ENCODE data around the gene MYADML2. TPM values are rescaled to one million over a fixed set of nuclear protein-coding genes. Genes with fewer than 3 reads are reported as not detected.
A peak's percentile ranks its signal among the peaks of the same experiment; 100 is the strongest.

Gene MYADML2
- total and polyA plus RNA-seq, 10 of the 15 experiments (the other 5 are each of a cell fraction or from before 2014, with no cell fraction given): not detected

DNA sequence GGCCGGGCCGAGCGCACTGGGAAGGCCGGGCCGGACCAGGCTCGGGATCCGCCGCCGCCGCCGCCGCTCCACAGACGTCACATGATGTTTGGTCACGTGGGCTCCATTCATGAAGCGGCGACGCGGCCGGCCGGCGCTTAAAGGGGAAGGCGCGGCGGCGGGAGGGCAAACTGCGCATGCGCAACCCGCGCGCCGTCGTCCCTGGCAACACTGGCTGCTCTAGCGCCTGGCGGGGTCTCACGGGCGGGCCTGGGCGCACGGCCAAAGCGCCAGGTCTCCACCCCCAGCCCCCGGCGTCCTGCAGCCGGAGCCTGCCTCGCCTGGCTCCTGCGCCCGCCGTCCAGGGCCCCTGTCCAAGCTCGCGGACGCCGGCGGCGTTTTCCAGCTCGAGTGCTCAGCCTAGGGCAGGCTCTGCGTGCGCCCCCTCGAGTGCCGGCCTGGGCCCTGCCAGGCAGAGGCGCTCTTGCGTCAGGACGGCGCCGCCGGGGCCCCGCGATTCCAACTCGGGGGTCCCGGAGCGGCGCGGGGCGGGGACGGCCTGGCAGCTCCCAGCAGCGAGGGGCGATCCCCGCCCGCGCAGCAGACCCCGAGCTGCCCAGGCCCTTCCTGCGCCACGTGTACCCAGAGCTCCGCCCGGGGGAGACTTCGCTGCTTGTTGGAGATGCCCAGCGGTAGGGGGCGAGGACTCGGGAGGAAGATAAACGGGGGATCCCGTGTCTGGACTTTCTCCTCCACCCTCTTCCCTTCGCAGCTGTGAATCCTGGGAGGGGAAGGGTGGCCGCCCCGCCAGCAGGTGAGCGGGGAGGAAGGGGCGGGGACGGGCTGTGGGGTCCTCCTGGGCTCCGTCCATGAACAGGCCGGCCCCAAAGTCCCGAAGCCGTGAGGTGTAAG, 19.1 kb downstream of the MYADML2 start, which contains the start of gene MAFG:
Gene MAFG (minus strand): TSS at position 83 of the 891 bp plus-strand sequence. CDS start 4,550 bp downstream, outside the sequence.
- H3K9me3 ChIP-seq (replicated peaks; ENCODE audit: control insufficient read depth, insufficient read depth, low read length): no peaks in the 10 kb centered on the region
- FAIRE-seq (peak; percentile 61), ATAC-seq (peak; percentile 75), DNase-seq (ENCODE audit: low read depth, low spot score) (peak; percentile 48)
- H3K79me2 ChIP-seq (ENCODE audit: control insufficient read depth, insufficient read depth, low read length): peaks cover 38% of the 10 kb centered on the region
- WGBS (ENCODE audit: insufficient coverage, insufficient replicate concordance, low lambda C conversion rate, missing lambda C conversion rate): 8% methylated on average over 88 of the region's 98 CpGs
- peak within 1 kb of the TSS; percentile 85 for H3K9ac ChIP-seq (ENCODE audit: control insufficient read depth, insufficient read depth, low read length)
- intact Hi-C loops (cut with micrococcal nuclease; ENCODE audit: unreplicated experiment): loop anchor here (5.0 kb wide), 2 partner anchors 39 to 56 kb away; partner anchors contain the start of gene ARHGDIA
- H3K4me2 ChIP-seq (ENCODE audit: control insufficient read depth, insufficient read depth): peak within 1 kb of the TSS; percentile 97
- peak within 1 kb of the TSS; percentile 89 for H2AFZ ChIP-seq (ENCODE audit: control insufficient read depth, low read depth, low read length)
- no peaks in the 10 kb centered on the region; the same call in 1 of the 2 replicates for H4K20me1 ChIP-seq (ENCODE audit: control insufficient read depth, insufficient read depth)
- RAD21 ChIA-PET (ENCODE audit: unreplicated experiment): interaction anchor here (0.8 to 1.0 kb wide), 2 partner anchors 35 to 67 kb away, joined by 3 read pairs; partner anchors contain the start of gene P4HB
- H3K27me3 ChIP-seq (replicated peaks in 1 of 2; ENCODE audit: control insufficient read depth in 2 of 2, insufficient read depth in 2 of 2, low read length in 1 of 2): no peaks in the 10 kb centered on the region
- CTCF ChIA-PET: interaction anchor here (0.8 to 1.7 kb wide), 6 partner anchors 8 to 93 kb away, joined by 4 to 8 read pairs (median 4); no protein-coding TSS in a partner anchor
- H3K27ac ChIP-seq (ENCODE audit: control insufficient read depth, insufficient read depth): peak within 1 kb of the TSS; percentile 71
- no peaks in the 10 kb centered on the region; a peak in 2 of 4 replicates for H3K36me3 ChIP-seq (ENCODE audit: control insufficient read depth in 2 of 2, insufficient read depth in 2 of 2, low read length in 1 of 2)
- no TSS peak for BruUV-seq (replicated peaks)
- POLR2A ChIA-PET: interaction anchor here (0.6 to 1.6 kb wide), 6 partner anchors 9 to 269 kb away, joined by 3 to 8 read pairs (median 4); partner anchors contain the start of genes P4HB and PYCR1
- in situ Hi-C loops (cut with MboI): no loop called here
- peak within 1 kb of the TSS; percentile 83 for H3K4me3 ChIP-seq
- H3K4me1 ChIP-seq (ENCODE audit: control insufficient read depth, insufficient read depth, low read length): peaks cover 27% of the 10 kb centered on the region
- SMC1A ChIA-PET (ENCODE audit: uncharacterized antibody, unreplicated experiment): interaction anchor here (1.0 to 1.5 kb wide), 3 partner anchors 11 to 94 kb away, joined by 3 to 6 read pairs (median 3); no protein-coding TSS in a partner anchor
- TF ChIP-seq MEF2B (IDR thresholded peaks at IDR 0.05; ENCODE audit: partially characterized antibody, poor library complexity, severe bottlenecking): peak; percentile 23
- TF ChIP-seq BACH1 (IDR thresholded peaks at IDR 0.05; ENCODE audit: borderline replicate concordance): no peak; the same call in 1 of the 2 replicates
- peak; percentile 24; the same call in 1 of the 2 replicates for TF ChIP-seq HCFC1 (IDR thresholded peaks at IDR 0.05; ENCODE audit: low read length)
- TF ChIP-seq NFXL1 (IDR thresholded peaks at IDR 0.05; ENCODE audit: borderline replicate concordance): peak; percentile 54; the same call in 1 of the 2 replicates
- TF ChIP-seq, protein P1, sequence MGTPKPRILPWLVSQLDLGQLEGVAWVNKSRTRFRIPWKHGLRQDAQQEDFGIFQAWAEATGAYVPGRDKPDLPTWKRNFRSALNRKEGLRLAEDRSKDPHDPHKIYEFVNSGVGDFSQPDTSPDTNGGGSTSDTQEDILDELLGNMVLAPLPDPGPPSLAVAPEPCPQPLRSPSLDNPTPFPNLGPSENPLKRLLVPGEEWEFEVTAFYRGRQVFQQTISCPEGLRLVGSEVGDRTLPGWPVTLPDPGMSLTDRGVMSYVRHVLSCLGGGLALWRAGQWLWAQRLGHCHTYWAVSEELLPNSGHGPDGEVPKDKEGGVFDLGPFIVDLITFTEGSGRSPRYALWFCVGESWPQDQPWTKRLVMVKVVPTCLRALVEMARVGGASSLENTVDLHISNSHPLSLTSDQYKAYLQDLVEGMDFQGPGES (IDR thresholded peaks at IDR 0.05): 0 out of 2 replicates have a peak, but pooled peaks have one; percentile 2
- TF ChIP-seq, protein P2, sequence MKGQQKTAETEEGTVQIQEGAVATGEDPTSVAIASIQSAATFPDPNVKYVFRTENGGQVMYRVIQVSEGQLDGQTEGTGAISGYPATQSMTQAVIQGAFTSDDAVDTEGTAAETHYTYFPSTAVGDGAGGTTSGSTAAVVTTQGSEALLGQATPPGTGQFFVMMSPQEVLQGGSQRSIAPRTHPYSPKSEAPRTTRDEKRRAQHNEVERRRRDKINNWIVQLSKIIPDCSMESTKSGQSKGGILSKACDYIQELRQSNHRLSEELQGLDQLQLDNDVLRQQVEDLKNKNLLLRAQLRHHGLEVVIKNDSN (IDR thresholded peaks at IDR 0.05; ENCODE audit: borderline replicate concordance, extremely low read length, insufficient read depth, low read depth, low read length): peak; percentile 94
- TF ChIP-seq SIN3A (IDR thresholded peaks at IDR 0.05; ENCODE audit: low read depth, low read length): peak; percentile 85
- peak; percentile 84 for TF ChIP-seq BMI1 (IDR thresholded peaks at IDR 0.05; ENCODE audit: borderline replicate concordance)
- no peak for TF ChIP-seq SUZ12 (IDR thresholded peaks at IDR 0.05; ENCODE audit: unreplicated experiment)
- TF ChIP-seq TARDBP (IDR thresholded peaks at IDR 0.05; ENCODE audit: borderline replicate concordance): no peak
- TF ChIP-seq MYC (IDR thresholded peaks at IDR 0.05; ENCODE audit: insufficient read depth, insufficient read length, insufficient replicate concordance, low read length, severe bottlenecking): no peak
- peak; percentile 14; the same call in 1 of the 2 replicates for TF ChIP-seq SMC3 (IDR thresholded peaks at IDR 0.05; ENCODE audit: borderline replicate concordance, low read length)
- 0 out of 2 replicates have a peak, but pooled peaks have one; percentile 12 for TF ChIP-seq CHD2 (IDR thresholded peaks at IDR 0.05; ENCODE audit: borderline replicate concordance, low read depth, low read length)
- TF ChIP-seq LARP7 (IDR thresholded peaks at IDR 0.05): peak; percentile 98
- 0 out of 2 replicates have a peak, but pooled peaks have one; percentile 3 for TF ChIP-seq RAD21 (IDR thresholded peaks at IDR 0.05; ENCODE audit: insufficient read depth, low read depth, low read length)
- TF ChIP-seq, protein P3, sequence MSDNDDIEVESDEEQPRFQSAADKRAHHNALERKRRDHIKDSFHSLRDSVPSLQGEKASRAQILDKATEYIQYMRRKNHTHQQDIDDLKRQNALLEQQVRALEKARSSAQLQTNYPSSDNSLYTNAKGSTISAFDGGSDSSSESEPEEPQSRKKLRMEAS (IDR thresholded peaks at IDR 0.05; ENCODE audit: low read depth, low read length): peak; percentile 85
- TF ChIP-seq KLF5 (IDR thresholded peaks at IDR 0.05; ENCODE audit: partially characterized antibody): peak; percentile 80
- TF ChIP-seq NKRF (conservative IDR thresholded peaks at IDR 0.05): peak; percentile 96

Data from GM12878 (cell line).